22Rv1 (cell line): ENCODE results near the gene SGCG.
"Not testable (repeated sequence)": the region's sequence is repeated elsewhere in the genome, so short reads cannot be mapped to it uniquely, and the experiment has no call there.

Experiments
- ZFX ChIP-seq: fragments of 450-650 bp; IDR thresholded peaks from 2 replicates; pipeline ENCODE4 v1.6.1; 2017; ENCODE audit warnings: antibody characterized with exemption, borderline replicate concordance
- TF ChIP-seq, protein P1 (sequence below): fragments of 450-650 bp; IDR thresholded peaks from 2 replicates; pipeline ENCODE4 v1.5.1; 2017; ENCODE audit warnings: mild to moderate bottlenecking

DNA sequence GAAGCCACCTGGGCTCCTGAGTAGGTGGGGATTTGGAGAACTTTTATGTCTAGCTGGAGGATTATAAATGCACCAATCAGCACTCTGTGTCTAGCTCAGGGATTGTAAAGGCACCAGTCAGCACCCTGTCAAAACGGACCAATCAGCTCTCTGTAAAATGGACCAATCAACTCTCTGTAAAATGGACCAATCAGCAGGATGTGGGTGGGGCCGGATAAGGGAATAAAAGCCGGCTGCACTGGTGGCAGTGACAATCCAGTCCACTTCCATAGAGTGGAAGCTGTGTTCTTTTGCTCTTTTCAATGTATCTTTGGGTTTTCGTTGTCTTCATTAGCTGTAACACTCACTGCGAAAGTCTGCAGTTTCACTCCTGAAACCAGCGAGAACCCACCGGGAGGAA, 38.2 kb upstream of the SGCG start:
- TF ChIP-seq, protein P1, sequence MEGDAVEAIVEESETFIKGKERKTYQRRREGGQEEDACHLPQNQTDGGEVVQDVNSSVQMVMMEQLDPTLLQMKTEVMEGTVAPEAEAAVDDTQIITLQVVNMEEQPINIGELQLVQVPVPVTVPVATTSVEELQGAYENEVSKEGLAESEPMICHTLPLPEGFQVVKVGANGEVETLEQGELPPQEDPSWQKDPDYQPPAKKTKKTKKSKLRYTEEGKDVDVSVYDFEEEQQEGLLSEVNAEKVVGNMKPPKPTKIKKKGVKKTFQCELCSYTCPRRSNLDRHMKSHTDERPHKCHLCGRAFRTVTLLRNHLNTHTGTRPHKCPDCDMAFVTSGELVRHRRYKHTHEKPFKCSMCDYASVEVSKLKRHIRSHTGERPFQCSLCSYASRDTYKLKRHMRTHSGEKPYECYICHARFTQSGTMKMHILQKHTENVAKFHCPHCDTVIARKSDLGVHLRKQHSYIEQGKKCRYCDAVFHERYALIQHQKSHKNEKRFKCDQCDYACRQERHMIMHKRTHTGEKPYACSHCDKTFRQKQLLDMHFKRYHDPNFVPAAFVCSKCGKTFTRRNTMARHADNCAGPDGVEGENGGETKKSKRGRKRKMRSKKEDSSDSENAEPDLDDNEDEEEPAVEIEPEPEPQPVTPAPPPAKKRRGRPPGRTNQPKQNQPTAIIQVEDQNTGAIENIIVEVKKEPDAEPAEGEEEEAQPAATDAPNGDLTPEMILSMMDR: not testable (repeated sequence)
- not testable (repeated sequence) for TF ChIP-seq ZFX
